ENCODE data around the gene TMCO6.
"Not testable (repeated sequence)": the region's sequence is repeated elsewhere in the genome, so short reads cannot be mapped to it uniquely, and the experiment has no call there.

The TMCO6 gene

DNA sequence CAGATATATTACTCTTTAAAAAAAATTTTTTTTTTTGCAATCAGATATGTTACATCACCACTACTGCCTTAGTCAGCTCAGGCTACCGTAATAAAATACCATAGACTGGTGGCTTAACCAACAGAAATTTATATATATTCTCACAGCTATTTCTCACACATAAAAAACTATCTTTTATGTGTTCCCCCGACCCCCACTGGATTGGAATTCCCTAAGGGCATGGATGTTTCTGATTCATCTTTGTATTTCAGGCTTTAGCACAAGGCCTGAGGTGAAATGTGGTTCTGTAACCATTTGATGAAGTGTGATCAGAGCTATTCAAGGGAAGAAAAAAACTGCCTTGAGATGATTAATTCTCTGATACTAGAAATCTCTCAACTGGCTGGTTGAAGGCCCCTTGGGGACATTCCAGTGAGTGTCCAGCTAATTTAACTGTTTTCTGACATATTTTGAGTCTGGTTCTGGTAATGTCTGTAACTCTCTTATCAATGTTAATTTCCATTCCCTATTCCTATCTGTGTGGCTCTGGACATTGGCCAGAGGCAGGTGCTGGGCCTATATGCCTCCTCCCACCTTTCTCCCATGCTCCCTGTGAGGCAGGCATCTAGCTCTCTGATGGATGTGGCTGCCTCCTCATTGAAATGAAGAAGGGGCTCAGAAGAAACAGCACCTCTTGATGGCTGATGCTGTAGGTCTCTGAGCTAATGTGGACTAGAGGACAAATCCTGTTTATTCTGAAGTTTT, 8.8 kb upstream of the TMCO6 start:
- in situ Hi-C loops (cut with MboI; ENCODE audit: low sequenced_read_pairs): loop anchor here (10.0 kb wide), 1 partner anchor 56 kb away; no protein-coding TSS in a partner anchor

DNA sequence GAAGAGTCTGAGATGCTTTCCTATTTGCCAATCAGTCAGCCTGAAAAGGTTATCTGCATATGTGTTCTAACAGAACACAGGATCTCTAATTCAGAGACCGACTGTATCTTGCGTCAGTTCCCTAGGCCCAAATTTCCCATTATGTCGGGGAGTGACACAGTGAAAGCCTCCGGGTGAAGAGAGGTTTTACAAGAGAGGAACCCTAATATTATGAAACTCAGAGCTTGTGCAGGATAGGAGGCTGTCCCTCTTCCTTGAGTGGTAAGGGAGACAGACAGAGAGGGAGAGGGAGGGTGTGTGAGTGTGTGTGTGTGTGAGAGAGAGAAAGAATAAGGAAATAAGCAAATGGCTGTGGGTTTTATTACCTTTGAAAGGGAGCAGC, 8.2 kb upstream of the TMCO6 start:
- in situ Hi-C loops (cut with MboI; ENCODE audit: low sequenced_read_pairs): loop anchor here (10.0 kb wide), 1 partner anchor 56 kb away; no protein-coding TSS in a partner anchor

GRCh38 chr5:140631831-140632365, 7.4 kb upstream of the TMCO6 start:
- in situ Hi-C loops (cut with MboI; ENCODE audit: low sequenced_read_pairs): loop anchor here (10.0 kb wide), 1 partner anchor 57 kb away; no protein-coding TSS in a partner anchor

GRCh38 chr5:140632366-140633020, 6.8 kb upstream of the TMCO6 start:
- in situ Hi-C loops (cut with MboI; ENCODE audit: low sequenced_read_pairs): loop anchor here (10.0 kb wide), 1 partner anchor 58 kb away; no protein-coding TSS in a partner anchor

DNA sequence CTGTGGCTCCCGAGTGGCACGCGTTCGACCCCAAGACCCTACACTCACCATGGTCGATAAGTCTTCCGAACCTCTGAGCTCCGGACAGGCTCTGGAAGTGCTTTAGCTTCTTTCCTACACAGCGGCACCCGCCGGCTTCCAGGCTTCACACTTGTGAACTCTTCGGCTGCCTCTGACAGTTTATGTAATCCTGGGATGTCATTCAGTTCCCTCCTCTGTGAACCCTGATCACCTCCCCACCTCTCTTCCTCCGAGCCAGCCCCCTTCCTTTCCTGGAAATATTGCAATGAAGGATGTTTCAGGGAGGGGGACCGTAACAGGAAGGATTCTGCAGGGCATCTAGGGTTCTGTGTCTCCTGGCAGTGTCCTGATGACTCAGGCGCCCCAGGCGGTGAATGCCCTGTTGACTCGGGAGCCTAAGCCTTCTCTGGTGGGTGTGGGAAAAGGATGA, 6.2 kb upstream of the TMCO6 start, which contains the start of gene CD14:
Gene CD14 (minus strand): TSS at position 155 of the 451 bp plus-strand sequence. CDS start 104 bp downstream, at position 51.
- in situ Hi-C loops (cut with MboI; ENCODE audit: low sequenced_read_pairs): loop anchor here (10.0 kb wide), 1 partner anchor 58 kb away; no protein-coding TSS in a partner anchor

DNA sequence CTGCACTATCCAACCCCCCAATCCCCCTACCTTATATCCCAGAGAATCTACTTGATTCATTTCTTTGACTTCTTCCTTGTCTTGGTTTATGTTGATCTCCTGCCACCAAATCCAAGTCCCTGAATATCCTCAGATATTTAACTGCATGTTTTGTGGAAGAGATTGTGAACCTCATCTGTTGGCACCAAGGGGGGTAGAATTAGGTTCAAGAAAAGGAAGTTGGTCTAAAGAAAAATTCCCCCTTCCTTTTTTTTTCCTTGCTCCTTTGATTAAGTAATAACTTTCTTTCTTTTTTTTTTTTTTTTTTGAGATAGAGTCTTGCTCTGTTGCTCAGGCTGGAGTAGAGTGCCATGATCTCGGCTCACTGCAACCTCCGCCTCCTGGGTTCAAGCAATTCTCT, 5.8 kb upstream of the TMCO6 start:
- in situ Hi-C loops (cut with MboI; ENCODE audit: low sequenced_read_pairs): loop anchor here (10.0 kb wide), 1 partner anchor 59 kb away; no protein-coding TSS in a partner anchor

- in situ Hi-C loops (cut with MboI; ENCODE audit: low sequenced_read_pairs): loop anchor here (10.0 kb wide), 1 partner anchor 59 kb away; no protein-coding TSS in a partner anchor
These were observed 5.1 kb upstream of the TMCO6 start for GRCh38 chr5:140634103-140634502.

GRCh38 chr5:140635291-140636257, 3.7 kb upstream of the TMCO6 start:
- in situ Hi-C loops (cut with MboI; ENCODE audit: low sequenced_read_pairs): loop anchor here (10.0 kb wide), 1 partner anchor 61 kb away; no protein-coding TSS in a partner anchor

DNA sequence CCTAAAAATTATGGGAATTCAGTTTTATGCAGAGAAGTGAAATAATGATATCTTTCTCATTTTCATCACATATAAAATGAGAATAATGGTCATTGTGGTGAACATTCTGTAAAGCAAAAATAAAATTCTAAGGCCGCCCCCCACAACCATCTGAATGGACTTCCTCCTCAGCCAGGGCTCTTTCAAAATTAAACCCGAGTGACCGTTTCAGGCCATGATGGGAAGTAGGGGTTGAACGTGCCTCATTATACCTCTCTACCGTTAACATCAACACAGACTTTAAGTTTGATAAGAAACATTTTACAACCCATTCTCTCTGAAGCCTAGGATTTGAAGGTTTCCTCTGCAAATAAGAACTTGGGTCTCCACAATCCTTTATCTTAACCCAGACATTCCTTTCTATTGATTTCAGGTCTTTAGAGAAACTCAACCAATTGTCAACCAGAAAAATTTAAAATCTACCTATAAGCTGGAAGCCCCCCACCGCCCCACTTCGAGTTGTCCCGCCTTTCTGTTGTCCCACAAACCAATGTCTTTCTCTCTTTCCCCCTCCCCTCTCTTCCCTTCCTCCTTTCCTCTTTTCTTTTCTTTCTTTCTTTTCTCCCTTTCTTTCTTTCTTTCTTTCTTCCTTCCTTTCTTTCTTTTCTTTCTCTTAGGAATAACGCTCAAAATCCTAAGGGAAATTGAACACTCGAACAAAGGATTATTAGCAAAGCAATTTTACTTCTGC, 1.7 kb upstream of the TMCO6 start:
- in situ Hi-C loops (cut with MboI; ENCODE audit: low sequenced_read_pairs): loop anchor here (10.0 kb wide), 1 partner anchor 63 kb away; no protein-coding TSS in a partner anchor

- in situ Hi-C loops (cut with MboI; ENCODE audit: low sequenced_read_pairs): loop anchor here (10.0 kb wide), 1 partner anchor 64 kb away; no protein-coding TSS in a partner anchor
These were observed 428 bp upstream of the TMCO6 start for GRCh38 chr5:140638898-140639147.

DNA sequence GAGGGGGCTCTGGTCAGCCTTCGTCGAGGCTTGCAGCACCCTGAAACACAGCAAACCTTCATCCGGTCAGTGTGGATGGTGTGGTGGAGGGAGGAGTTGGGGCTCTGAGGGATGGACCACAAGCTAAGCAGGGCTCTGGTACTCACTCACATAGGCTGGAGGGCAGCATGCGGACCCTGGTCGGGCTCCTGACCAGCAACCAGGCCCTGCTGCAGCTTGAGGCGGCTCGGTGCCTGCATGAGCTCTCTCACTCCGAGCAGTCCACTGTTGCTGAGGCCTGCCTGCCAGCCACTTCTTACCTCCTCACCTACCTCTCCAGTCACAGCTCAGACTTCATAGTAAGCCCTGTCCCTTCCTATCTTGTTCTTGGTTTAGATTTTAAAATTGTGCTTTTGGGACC, 2.5 kb downstream of the TMCO6 start:
- in situ Hi-C loops (cut with MboI; ENCODE audit: low sequenced_read_pairs): no loop called here

DNA sequence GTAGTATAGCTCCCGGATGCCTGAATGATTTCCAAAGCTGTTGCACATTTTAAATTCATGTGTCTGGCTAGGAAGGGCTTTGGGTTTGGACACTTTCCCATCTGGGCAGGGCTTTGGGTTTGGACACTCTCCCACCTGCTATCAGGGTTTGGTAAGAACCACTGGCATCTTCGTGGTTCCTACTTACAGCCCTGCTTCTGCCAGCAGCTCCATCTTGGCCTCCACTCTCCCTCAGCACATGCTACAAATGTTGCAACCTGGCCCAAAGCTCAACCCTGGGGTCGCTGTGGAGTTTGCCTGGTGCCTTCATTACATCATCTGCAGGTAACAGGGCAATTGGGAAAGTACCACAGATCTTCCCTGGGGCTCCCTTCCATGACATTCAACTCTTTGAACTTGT, 3.5 kb downstream of the TMCO6 start:
- in situ Hi-C loops (cut with MboI; ENCODE audit: low sequenced_read_pairs): no loop called here

DNA sequence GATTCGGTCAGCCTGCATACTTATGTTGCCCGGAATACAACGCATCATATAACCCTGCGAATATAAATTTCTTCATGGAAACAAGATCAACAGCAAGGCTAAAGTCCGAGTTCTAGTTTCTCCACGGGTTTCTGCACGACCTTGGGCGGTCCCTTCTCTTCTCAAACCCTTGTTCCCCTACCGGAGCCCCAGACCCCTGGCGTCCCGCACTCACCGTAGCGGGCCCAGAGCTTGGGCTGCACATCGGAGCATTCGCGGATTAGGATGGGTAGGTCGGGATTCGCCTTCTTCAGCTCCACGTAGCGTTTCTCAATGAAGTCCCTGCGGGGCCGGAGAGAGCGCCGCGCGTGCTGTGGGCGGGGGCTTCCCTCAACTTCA, 7.8 kb downstream of the TMCO6 start:
- in situ Hi-C loops (cut with MboI; ENCODE audit: low sequenced_read_pairs): no loop called here

GRCh38 chr5:140658870-140659269, 19.6 kb downstream of the TMCO6 start:
- in situ Hi-C loops (cut with MboI; ENCODE audit: low sequenced_read_pairs): no loop called here

DNA sequence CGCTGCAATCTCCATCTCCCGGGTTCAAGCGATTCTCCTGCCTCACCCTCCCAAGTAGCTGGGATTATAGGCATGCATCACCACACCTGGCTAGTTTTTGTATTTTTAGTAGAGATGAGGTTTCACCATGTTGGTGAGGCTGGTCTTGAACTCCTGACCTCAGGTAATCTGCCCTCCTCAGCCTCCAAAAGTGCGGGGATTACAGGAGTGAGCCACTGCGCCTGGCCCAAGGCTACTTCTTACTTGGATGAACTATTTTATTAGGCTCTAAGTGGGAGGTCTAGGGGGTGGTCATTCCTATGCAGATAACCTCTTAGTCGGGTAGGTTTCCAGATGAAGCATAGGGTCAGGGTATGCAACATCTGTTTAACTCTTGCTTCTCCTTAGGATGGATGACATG, 21.1 kb downstream of the TMCO6 start:
- in situ Hi-C loops (cut with MboI; ENCODE audit: low sequenced_read_pairs): not testable (repeated sequence)

DNA sequence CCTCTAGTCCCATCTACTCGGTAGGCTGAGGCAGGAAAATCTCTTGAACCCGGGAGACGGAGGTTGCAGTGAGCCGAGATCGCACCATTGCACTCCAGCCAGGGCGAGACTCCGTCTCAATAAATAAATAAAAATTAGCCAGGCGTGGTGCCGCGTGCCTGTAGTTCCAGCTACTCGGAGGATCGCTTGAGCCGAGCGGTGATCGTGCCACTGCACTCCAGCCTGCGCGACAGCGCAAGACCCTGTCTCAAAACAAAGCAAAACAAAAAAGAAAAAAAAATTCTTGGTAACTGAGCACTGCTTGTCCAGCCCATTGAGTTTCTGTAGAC, 24.7 kb downstream of the TMCO6 start:
- in situ Hi-C loops (cut with MboI; ENCODE audit: low sequenced_read_pairs): no loop called here

- in situ Hi-C loops (cut with MboI; ENCODE audit: low sequenced_read_pairs): no loop called here
These were observed 25.3 kb downstream of the TMCO6 start, which contains the start of gene WDR55 for GRCh38 chr5:140664359-140665119. TSS of gene WDR55 (plus strand) at chr5:140664904. CDS start at chr5:140664913, 9 bp downstream.

DNA sequence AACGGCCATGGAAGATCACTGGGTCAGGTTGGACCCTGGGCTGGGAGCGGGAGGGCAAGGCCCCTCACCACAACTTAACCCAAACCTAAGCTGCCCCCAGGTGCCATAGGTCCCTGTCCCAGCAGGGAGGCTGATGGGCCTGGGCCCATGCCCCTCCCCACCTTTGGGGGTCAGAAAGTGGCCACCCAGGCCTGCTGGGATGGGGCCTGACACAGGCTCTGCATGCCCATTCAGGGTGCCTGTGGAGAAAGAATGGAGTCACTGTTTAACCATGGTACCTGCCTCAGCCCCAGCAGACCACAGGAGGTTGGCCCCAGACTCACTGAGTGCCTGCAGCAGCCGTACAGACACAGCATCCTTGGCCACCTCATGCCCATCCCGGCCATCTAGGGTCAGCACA, 31.8 kb downstream of the TMCO6 start:
- in situ Hi-C loops (cut with MboI; ENCODE audit: low sequenced_read_pairs): not testable (repeated sequence)

- in situ Hi-C loops (cut with MboI; ENCODE audit: low sequenced_read_pairs): no loop called here
These were observed 32.3 kb downstream of the TMCO6 start for GRCh38 chr5:140671472-140672125.

Measured in HL-60/S4 (cell line).